Trophoblast cell (in vitro differentiated cells and primary cell): ENCODE measurements around the gene BARX1.
A peak's percentile ranks its signal among the peaks of the same experiment; 100 is the strongest.
"Not testable (repeated sequence)": the region's sequence is repeated elsewhere in the genome, so short reads cannot be mapped to it uniquely, and the experiment has no call there.

Experiments used
- DNase-seq, 2 donors: peaks; one replicate each; pipeline ENCODE4 v3.0.0-alpha.2; 2016
- H2AFZ ChIP-seq: 2 replicates; pipeline ENCODE4 v1.6.1; 2013; ENCODE audit warnings: low read length, moderate library complexity, mild to moderate bottlenecking; ENCODE audit not compliant: insufficient read depth, poor library complexity
- H2AK5ac ChIP-seq: 2 replicates; pipeline ENCODE4 v1.6.1; 2013; ENCODE audit warnings: mild to moderate bottlenecking, low read length
- H2BK120ac ChIP-seq: 2 replicates; pipeline ENCODE4 v1.6.1; 2013; ENCODE audit warnings: low read length, mild to moderate bottlenecking, moderate library complexity; ENCODE audit not compliant: insufficient read depth, poor library complexity
- H2BK12ac ChIP-seq: 2 replicates; pipeline ENCODE4 v1.6.1; 2013; ENCODE audit warnings: mild to moderate bottlenecking, low read length, moderate library complexity
- H2BK5ac ChIP-seq: 2 replicates; pipeline ENCODE4 v1.6.1; 2013; ENCODE audit warnings: low read length, low read depth, moderate library complexity, mild to moderate bottlenecking; ENCODE audit not compliant: poor library complexity
- H3K14ac ChIP-seq: 2 replicates; pipeline ENCODE4 v1.6.1; 2013; ENCODE audit warnings: mild to moderate bottlenecking, low read length
- H3K18ac ChIP-seq: 2 replicates; pipeline ENCODE4 v1.6.1; 2013; ENCODE audit warnings: mild to moderate bottlenecking, low read length
- H3K23ac ChIP-seq: 2 replicates; pipeline ENCODE4 v1.6.1; 2013; ENCODE audit warnings: low read length
- H3K27ac ChIP-seq: 2 replicates; pipeline ENCODE4 v1.5.1; 2013; ENCODE audit warnings: low read depth, mild to moderate bottlenecking, inconsistent platforms, low read length, moderate library complexity
- H3K27me3 ChIP-seq: 2 replicates; pipeline ENCODE4 v1.6.1; 2013; ENCODE audit warnings: inconsistent platforms, mild to moderate bottlenecking, low read length, moderate library complexity; ENCODE audit not compliant: insufficient read depth
- H3K36me3 ChIP-seq, 2 experiments: 1 replicate in 1 of 2; 2 replicates in 1 of 2; pipeline ENCODE4 v1.6.1; 2013; ENCODE audit warnings: low read length in 2 of 2, mild to moderate bottlenecking in 2 of 2, moderate library complexity in 1 of 2; ENCODE audit not compliant: insufficient read depth in 2 of 2, control insufficient read depth in 1 of 2
- H3K4ac ChIP-seq: 2 replicates; pipeline ENCODE4 v1.6.1; 2013; ENCODE audit warnings: low read depth, mild to moderate bottlenecking, low read length, moderate library complexity
- H3K4me1 ChIP-seq, 2 experiments: 1 replicate in 1 of 2; 2 replicates in 1 of 2; pipeline ENCODE4 v1.6.1; 2013; ENCODE audit warnings: low read length in 2 of 2, mild to moderate bottlenecking in 2 of 2, moderate library complexity in 1 of 2; ENCODE audit not compliant: insufficient read depth in 2 of 2, control insufficient read depth in 1 of 2
- H3K4me2 ChIP-seq: 2 replicates; pipeline ENCODE4 v1.6.1; 2013; ENCODE audit warnings: inconsistent platforms, mild to moderate bottlenecking, low read length, moderate library complexity
- H3K4me3 ChIP-seq: 2 replicates; pipeline ENCODE4 v1.5.1; 2013; ENCODE audit warnings: mild to moderate bottlenecking, low read depth, low read length, inconsistent platforms
- H3K79me1 ChIP-seq: one replicate; pipeline ENCODE4 v1.6.1; 2013; ENCODE audit warnings: low read length
- H3K79me2 ChIP-seq: 2 replicates; pipeline ENCODE4 v1.6.1; 2013; ENCODE audit warnings: low read length, mild to moderate bottlenecking; ENCODE audit not compliant: control insufficient read depth, insufficient read depth, poor library complexity
- H3K9ac ChIP-seq: 2 replicates; pipeline ENCODE4 v1.6.1; 2013; ENCODE audit warnings: mild to moderate bottlenecking, low read length
- H3K9me3 ChIP-seq: 2 replicates; pipeline ENCODE4 v1.6.1; 2013; ENCODE audit warnings: low read depth, mild to moderate bottlenecking, control low read depth, inconsistent platforms, low read length; ENCODE audit not compliant: insufficient read depth
- H4K12ac ChIP-seq: 2 replicates; pipeline ENCODE4 v1.6.1; 2013; ENCODE audit warnings: low read depth, mild to moderate bottlenecking, low read length, moderate library complexity
- H4K8ac ChIP-seq: 2 replicates; pipeline ENCODE4 v1.6.1; 2013; ENCODE audit warnings: low read depth, mild to moderate bottlenecking, low read length, moderate library complexity
- H4K91ac ChIP-seq: one replicate; pipeline ENCODE4 v1.6.1; 2013; ENCODE audit warnings: low read depth, mild to moderate bottlenecking, low read length, moderate library complexity
- WGBS: extraction: QIAGEN DNeasy Blood & Tissue Kit; methylation state at CpG from one replicate; pipeline ENCODE4 v1.1.7; 2013; ENCODE audit warnings: missing lambda C conversion rate; ENCODE audit not compliant: insufficient read length, insufficient coverage; ENCODE audit errors: extremely low coverage; 5-methylcytosine and 5-hydroxymethylcytosine counted together

The BARX1 gene

GRCh38 chr9:93963489-93963888 lies 8.3 kb upstream of the BARX1 start:
- not testable (repeated sequence) for H2BK120ac ChIP-seq, H2AFZ ChIP-seq, H3K9ac ChIP-seq, H2BK5ac ChIP-seq, H3K79me1 ChIP-seq, H3K4ac ChIP-seq, DNase-seq, H3K14ac ChIP-seq, H3K23ac ChIP-seq, H4K12ac ChIP-seq, H2AK5ac ChIP-seq, H3K4me2 ChIP-seq, H3K27ac ChIP-seq, H3K36me3 ChIP-seq, H4K91ac ChIP-seq, H3K18ac ChIP-seq, H3K4me3 ChIP-seq, H4K8ac ChIP-seq, H3K79me2 ChIP-seq, H3K9me3 ChIP-seq, H2BK12ac ChIP-seq
- H3K27me3 ChIP-seq: peaks cover 34% of the 10 kb centered on the region
- H3K4me1 ChIP-seq: peaks cover 6 to 11% of the 10 kb centered on the region in 2 experiments
- no CpG with 5 or more reads among the region's 3 CpGs for WGBS

GRCh38 chr9:93962561-93963440 lies 7.6 kb upstream of the BARX1 start:
- Histone ChIP-seq H3K79me2 (no peaks in the 10 kb centered on the region), H3K18ac (no peak overlapping the region), H2BK5ac (no peak overlapping the region), H3K9me3 (peaks cover 9% of the 10 kb centered on the region), H3K36me3 (no peaks in the 10 kb centered on the region), H2AFZ (no peak overlapping the region), H2BK120ac (no peak overlapping the region), H3K4ac (no peak overlapping the region), H3K4me1 (peaks cover 3 to 14% of the 10 kb centered on the region in 2 experiments), H3K79me1 (no peaks in the 10 kb centered on the region), H3K4me2 (no peak overlapping the region), H3K9ac (no peak overlapping the region), H2AK5ac (no peak overlapping the region), H3K27me3 (peaks cover 41% of the 10 kb centered on the region), H4K8ac (no peak overlapping the region), H3K23ac (no peak overlapping the region), H4K91ac (no peak overlapping the region), H4K12ac (no peak overlapping the region), H3K4me3 (no peak overlapping the region), H3K14ac (no peak overlapping the region), H3K27ac (no peak overlapping the region), H2BK12ac (no peak overlapping the region)
- no CpG with 5 or more reads among the region's 22 CpGs for WGBS
- DNase-seq: peak; percentile 84 to 96

GRCh38 chr9:93962017-93962416 lies 6.9 kb upstream of the BARX1 start:
- H3K4me3 ChIP-seq: no peak overlapping the region
- no peak overlapping the region for H2BK120ac ChIP-seq
- no peak overlapping the region for H3K4ac ChIP-seq
- no peak overlapping the region for H3K27ac ChIP-seq
- H3K79me1 ChIP-seq: no peaks in the 10 kb centered on the region
- H3K4me2 ChIP-seq: no peak overlapping the region
- no peaks in the 10 kb centered on the region for H3K36me3 ChIP-seq
- H4K91ac ChIP-seq: no peak overlapping the region
- H2BK5ac ChIP-seq: no peak overlapping the region
- WGBS: no CpG with 5 or more reads among the region's 1 CpG
- DNase-seq: no peak
- H3K14ac ChIP-seq: no peak overlapping the region
- peaks cover 49% of the 10 kb centered on the region for H3K27me3 ChIP-seq
- H3K9me3 ChIP-seq: peaks cover 14% of the 10 kb centered on the region
- peak overlapping the region; percentile 6 for H3K9ac ChIP-seq
- H3K4me1 ChIP-seq: peaks cover 3 to 14% of the 10 kb centered on the region in 2 experiments
- H3K18ac ChIP-seq: no peak overlapping the region
- H3K23ac ChIP-seq: no peak overlapping the region
- H4K12ac ChIP-seq: no peak overlapping the region
- no peak overlapping the region for H2BK12ac ChIP-seq
- H2AK5ac ChIP-seq: no peak overlapping the region
- no peaks in the 10 kb centered on the region for H3K79me2 ChIP-seq
- no peak overlapping the region for H2AFZ ChIP-seq
- H4K8ac ChIP-seq: no peak overlapping the region

- Histone ChIP-seq H3K79me1 (no peaks in the 10 kb centered on the region), H2AK5ac (no peak overlapping the region), H4K12ac (no peak overlapping the region), H3K4me1 (peaks cover 3 to 14% of the 10 kb centered on the region in 2 experiments), H3K4me3 (no peak overlapping the region), H2AFZ (no peak overlapping the region), H4K91ac (no peak overlapping the region), H3K4ac (no peak overlapping the region), H2BK120ac (no peak overlapping the region), H3K18ac (no peak overlapping the region), H3K9ac (peak overlapping the region; percentile 6), H3K4me2 (no peak overlapping the region), H3K36me3 (no peaks in the 10 kb centered on the region), H4K8ac (no peak overlapping the region), H2BK12ac (no peak overlapping the region), H3K79me2 (no peaks in the 10 kb centered on the region), H2BK5ac (no peak overlapping the region), H3K27ac (no peak overlapping the region), H3K23ac (no peak overlapping the region), H3K9me3 (peaks cover 18% of the 10 kb centered on the region), H3K27me3 (peaks cover 57% of the 10 kb centered on the region), H3K14ac (no peak overlapping the region)
- no peak for DNase-seq
- no CpG with 5 or more reads among the region's 11 CpGs for WGBS
These were observed 6.1 kb upstream of the BARX1 start for GRCh38 chr9:93960971-93961841.
